ENCODE data around the gene SOCS1. TPM values are rescaled to one million over a fixed set of nuclear protein-coding genes. Genes with fewer than 3 reads are reported as not detected.

SOCS1 gene
- total RNA-seq, 1 donor from 2014 or later, result 7.4 TPM

- Mint-ChIP-seq H3K9me3 (ENCODE audit: unreplicated experiment) (no peaks in the 10 kb centered on the region), H3K4me3 (ENCODE audit: unreplicated experiment) (no peak overlapping the region), H3K4me1 (ENCODE audit: unreplicated experiment) (no peaks in the 10 kb centered on the region), H3K36me3 (ENCODE audit: low read depth, unreplicated experiment) (no peaks in the 10 kb centered on the region), H3K27me3 (ENCODE audit: unreplicated experiment) (peaks cover 8% of the 10 kb centered on the region), H3K27ac (ENCODE audit: unreplicated experiment) (no peak overlapping the region)
- DNase-seq (ENCODE audit: low spot score), result no peak
- TF ChIP-seq CTCF (IDR thresholded peaks at IDR 0.05; ENCODE audit: unreplicated experiment), result no peak
These were observed 23.6 kb downstream of the SOCS1 start for GRCh38 chr16:11232302-11232851.

GRCh38 chr16:11231367-11231970 is 24.5 kb downstream of the SOCS1 start:
- Mint-ChIP-seq H3K4me3 (ENCODE audit: unreplicated experiment) (no peak overlapping the region), H3K36me3 (ENCODE audit: low read depth, unreplicated experiment) (no peaks in the 10 kb centered on the region), H3K9me3 (ENCODE audit: unreplicated experiment) (no peaks in the 10 kb centered on the region), H3K27ac (ENCODE audit: unreplicated experiment) (no peak overlapping the region), H3K27me3 (ENCODE audit: unreplicated experiment) (peaks cover 7% of the 10 kb centered on the region), H3K4me1 (ENCODE audit: unreplicated experiment) (no peaks in the 10 kb centered on the region)
- no peak for TF ChIP-seq CTCF (IDR thresholded peaks at IDR 0.05; ENCODE audit: unreplicated experiment)
- DNase-seq (ENCODE audit: low spot score), result no peak

GRCh38 chr16:11229906-11230305 is 26.1 kb downstream of the SOCS1 start:
- Mint-ChIP-seq H3K4me3 (ENCODE audit: unreplicated experiment) (no peak overlapping the region), H3K9me3 (ENCODE audit: unreplicated experiment) (no peaks in the 10 kb centered on the region)

GRCh38 chr16:11229432-11229831 is 26.6 kb downstream of the SOCS1 start:
- no peak for TF ChIP-seq CTCF (IDR thresholded peaks at IDR 0.05; ENCODE audit: unreplicated experiment)
- H3K36me3 Mint-ChIP-seq (ENCODE audit: low read depth, unreplicated experiment), result no peaks in the 10 kb centered on the region
- DNase-seq (ENCODE audit: low spot score), result no peak
- H3K4me3 Mint-ChIP-seq (ENCODE audit: unreplicated experiment), result no peak overlapping the region
- H3K27ac Mint-ChIP-seq (ENCODE audit: unreplicated experiment), result no peak overlapping the region
- no peaks in the 10 kb centered on the region for H3K4me1 Mint-ChIP-seq (ENCODE audit: unreplicated experiment)
- peaks cover 6% of the 10 kb centered on the region for H3K27me3 Mint-ChIP-seq (ENCODE audit: unreplicated experiment)
- no peaks in the 10 kb centered on the region for H3K9me3 Mint-ChIP-seq (ENCODE audit: unreplicated experiment)

More at GRCh38 chr16:11229906-11230305, 26.1 kb downstream of the SOCS1 start:
- Mint-ChIP-seq H3K36me3 (ENCODE audit: low read depth, unreplicated experiment) (no peaks in the 10 kb centered on the region), H3K27ac (ENCODE audit: unreplicated experiment) (no peak overlapping the region), H3K4me1 (ENCODE audit: unreplicated experiment) (no peaks in the 10 kb centered on the region), H3K27me3 (ENCODE audit: unreplicated experiment) (peaks cover 6% of the 10 kb centered on the region)
- DNase-seq (ENCODE audit: low spot score), result no peak
- no peak for TF ChIP-seq CTCF (IDR thresholded peaks at IDR 0.05; ENCODE audit: unreplicated experiment)
